Femur (tissue), 1 donor: ENCODE measurements around the gene SLC22A3.
A peak's percentile ranks its signal among the peaks of the same experiment; 100 is the strongest.
"Not testable (repeated sequence)": the region's sequence is repeated elsewhere in the genome, so short reads cannot be mapped to it uniquely, and the experiment has no call there.

Source experiments
- DNase-seq: peaks from one replicate; pipeline ENCODE4 v3.0.0-alpha.2; 2017

Gene SLC22A3

DNA sequence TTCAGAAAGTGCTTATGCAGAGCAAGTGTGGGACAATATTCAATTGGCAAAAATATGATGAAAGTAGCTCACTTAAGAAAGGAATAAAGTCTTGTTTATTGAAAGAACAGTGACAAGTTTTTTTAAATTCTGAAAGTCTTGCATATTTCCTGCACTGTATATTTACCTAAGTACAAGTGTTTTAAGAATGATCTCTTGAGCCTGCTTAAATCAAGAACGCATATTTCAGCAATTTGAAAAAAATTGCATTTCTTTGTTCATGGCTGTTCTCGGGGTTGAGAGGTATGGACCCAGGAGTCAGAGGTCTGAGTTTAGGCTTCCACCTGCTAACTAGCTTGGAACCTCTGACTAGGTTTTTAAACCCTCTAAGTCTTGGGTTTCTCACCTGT, 27.4 kb downstream of the SLC22A3 start:
- DNase-seq, result no peak

DNA sequence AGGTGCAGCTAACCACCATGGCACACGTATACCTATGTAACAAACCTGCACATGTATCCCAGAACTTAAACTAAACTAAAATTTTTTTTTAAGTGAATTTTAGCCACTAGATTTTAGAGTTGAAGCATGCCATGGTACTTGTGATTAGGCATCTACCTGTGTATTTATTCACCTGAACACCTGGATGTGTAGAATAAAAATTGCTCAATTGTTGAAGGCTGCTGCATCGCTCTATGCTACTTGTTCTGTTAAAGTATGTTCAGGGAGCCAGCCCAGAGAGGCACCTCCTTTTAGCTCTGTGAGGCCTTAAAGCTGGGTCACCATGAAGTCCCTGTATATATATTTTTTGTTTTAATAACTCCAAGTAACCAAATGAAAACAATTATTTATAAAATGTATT, 28.3 kb downstream of the SLC22A3 start:
- no peak for DNase-seq

DNA sequence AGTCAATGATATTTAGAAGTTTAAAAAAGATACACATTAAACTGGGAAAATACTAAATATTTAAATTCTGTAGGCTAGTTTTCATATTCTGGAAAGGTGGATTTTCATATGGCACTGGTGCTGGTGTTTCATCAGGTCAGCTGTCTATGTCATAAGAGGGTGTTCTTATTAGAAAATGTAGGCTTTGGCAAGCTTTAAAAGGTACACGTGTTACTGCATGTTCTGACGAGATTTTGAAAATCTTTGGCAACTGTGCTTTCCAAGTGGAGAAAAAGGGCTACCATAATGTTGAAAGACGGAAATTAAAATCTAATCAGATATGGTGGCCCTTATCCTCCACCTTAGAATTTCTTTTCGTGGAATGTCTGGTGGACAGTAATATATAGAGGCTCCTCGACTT, 30.0 kb downstream of the SLC22A3 start:
- no peak for DNase-seq

DNA sequence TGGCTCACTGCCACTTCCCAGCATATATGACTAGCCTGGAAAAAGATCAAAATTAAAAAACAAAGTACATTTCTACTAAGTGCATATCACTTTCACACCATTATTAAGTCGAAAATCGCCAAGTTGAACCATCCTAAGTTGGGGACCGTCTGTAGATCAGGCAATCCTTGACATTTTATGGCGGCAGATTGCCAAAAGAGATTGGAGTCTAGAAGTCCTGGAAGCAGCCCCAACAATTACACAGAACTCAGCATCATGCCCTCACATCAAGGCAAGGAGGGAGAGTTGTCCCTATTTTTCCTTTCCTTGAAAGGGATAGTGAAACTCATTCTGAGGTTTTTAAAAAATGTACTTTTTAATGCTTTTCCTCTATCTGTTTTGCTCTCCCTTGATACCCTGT, 30.7 kb downstream of the SLC22A3 start:
- no peak for DNase-seq

DNA sequence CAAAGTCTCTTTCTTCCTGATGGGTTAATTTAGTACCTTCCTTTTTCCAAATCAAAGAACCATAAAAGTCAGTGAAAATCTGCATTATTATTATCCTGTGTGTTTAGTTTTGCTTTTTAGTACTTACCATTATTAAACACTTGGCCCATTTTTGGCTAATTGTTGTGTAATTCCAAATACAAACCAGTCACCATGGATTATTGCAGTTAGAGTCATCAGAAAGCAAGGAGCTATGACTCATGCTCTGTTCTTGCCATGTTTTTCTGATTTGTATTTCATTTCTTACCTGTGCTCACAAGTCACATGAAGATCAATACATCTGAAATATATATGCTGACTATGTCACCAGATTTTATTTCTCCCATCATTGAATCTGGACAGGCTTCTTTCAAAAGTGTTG, 31.3 kb downstream of the SLC22A3 start:
- DNase-seq, result no peak

DNA sequence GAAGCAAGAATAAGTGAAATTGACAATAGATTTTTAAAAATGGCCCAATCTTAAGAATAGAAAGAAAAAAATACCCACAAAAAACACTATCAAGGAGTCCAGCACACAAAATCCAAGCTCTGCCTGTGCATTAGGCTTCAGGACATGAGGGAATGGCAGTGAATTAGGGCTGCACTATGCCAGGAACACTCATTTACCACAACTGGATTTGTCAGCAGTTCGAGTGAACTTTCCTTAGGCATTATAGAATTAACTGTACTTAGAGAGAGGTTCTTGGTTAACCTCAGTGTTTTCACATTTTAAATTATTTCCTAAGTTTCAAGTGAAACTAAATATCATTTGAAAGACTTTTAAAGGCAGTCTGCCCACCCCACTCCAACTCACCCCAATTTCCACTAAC, 34.8 kb downstream of the SLC22A3 start:
- DNase-seq, result no peak

DNA sequence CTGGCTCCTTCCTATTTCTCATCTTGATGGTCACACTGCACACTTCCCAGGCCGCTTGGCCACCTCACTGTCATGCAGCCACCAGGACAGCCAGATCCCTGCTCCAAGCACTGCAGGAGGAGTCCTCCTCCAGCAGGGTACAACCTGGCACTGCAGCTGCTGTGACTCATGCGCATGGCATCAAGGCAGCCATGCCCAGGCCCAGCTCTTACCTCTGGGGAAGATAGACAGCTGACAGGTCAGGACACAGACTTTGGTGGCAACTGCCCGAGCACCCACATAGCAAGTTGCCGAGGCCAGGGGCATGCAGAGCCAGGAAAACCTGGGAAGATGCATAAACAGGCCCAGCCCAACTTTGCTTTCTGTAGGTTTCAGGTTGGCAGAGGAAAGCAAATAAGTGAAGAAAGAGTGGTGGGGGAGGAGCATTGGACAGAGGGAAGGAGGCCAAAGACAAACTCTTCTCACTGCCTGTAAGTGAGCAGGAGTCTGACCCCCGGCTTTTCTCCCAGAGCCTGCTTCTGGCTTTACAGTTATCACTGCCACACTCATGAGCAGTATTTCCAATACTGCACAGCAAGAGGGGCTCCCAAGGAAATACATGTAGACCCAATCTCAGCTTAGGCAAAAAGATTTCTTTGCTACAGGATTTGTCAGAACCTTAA, 38.8 kb downstream of the SLC22A3 start:
- DNase-seq, result no peak

DNA sequence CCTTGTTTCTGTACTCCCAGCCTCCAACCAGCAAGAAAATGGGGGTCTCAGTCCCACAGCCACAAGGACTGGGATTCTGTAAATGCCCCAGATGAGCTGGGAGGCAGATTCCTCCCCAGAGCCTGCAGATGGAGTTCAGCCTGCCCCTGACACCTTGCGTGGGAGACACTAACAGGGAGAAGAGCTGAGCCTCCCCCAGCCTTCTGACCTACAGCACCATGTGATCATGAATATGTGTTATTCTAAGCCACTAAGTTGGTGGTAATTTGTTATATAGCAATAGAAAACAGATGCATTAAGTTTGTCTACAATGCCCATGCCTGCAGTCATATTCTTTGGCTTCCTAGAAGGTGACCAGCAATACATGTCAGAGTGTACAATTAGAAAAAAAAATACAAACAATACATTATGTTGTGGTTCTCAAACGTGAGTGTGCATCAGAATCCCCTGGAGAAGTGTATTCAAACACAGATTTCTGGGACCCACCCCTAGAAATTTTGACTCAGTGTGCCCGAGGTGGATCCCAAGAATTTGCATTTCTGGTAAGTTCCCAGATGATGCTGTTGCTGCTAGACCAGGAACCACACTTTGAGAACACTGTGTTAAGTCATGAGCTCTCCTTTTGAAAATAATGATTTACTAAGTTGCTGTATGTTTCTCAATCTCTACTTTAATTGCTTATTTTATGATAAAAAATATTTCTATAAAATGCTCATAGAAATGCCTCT, 39.9 kb downstream of the SLC22A3 start:
- no peak for DNase-seq

DNA sequence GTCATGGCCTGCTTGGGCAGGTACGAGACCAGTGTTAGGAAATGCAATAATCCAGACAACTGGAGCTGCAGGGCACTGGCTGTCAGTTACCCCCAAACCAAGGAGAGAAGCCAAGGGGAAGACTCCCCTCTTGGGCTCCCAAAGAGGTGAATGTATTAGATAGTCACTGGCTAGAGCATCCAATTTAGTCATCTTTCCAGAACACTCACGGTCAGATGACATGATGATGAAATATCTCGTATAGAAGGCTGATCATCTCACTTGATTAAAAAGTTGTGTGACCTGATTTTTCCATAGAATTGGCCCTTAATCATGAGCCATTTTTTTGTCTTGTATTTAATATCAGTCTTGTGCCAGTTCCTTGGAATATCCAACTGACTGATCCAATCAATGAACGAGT, 40.7 kb downstream of the SLC22A3 start:
- DNase-seq, result no peak

DNA sequence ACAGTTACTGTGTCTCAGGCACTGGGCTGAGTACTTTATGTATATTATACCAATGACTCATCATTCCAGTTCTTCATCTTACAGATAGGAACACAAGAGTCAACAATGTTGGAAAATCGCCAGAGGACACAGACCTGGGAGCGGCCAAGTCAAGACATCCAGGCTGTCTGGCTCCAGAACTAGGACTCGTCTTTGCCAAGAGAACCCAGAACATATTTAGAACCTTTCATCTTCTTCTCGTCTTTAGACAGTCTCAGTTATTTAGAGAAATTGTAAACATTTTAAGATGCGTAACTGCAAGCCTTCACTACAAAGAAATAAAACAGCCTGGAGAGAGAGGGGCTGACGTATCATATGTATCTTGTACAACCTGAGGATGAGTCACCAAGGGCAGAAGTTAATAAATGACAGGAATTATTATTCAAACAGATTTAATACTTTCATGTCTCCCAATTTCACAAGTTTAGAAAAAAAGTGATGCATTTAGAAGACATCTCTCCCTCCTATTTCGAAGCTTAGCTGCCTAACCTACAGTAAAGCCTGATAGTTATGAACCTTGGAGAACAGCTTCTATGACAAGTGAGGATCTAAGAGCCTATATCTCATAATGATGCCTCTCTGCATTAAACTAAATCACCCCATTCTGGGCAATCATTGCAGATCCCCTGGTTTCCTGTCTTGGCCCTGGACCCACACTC, 43.4 kb downstream of the SLC22A3 start:
- DNase-seq, result no peak

DNA sequence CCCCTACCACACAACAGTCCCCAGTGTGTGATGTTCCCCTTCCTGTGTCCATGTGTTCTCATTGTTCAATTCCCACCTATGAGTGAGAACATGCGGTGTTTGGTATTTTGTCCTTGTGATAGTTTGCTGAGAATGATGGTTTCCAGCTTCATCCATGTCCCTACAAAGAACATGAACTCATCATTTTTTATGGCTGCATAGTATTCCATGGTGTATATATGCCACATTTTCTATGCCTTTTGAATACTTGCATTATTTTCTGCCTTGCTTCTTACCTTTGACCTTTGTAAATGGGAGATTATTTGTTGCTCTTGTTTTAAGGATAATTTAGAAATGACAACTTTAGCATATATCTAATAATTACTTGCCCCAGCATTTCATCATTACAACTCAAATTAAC, 45.3 kb downstream of the SLC22A3 start:
- DNase-seq, result not testable (repeated sequence)

DNA sequence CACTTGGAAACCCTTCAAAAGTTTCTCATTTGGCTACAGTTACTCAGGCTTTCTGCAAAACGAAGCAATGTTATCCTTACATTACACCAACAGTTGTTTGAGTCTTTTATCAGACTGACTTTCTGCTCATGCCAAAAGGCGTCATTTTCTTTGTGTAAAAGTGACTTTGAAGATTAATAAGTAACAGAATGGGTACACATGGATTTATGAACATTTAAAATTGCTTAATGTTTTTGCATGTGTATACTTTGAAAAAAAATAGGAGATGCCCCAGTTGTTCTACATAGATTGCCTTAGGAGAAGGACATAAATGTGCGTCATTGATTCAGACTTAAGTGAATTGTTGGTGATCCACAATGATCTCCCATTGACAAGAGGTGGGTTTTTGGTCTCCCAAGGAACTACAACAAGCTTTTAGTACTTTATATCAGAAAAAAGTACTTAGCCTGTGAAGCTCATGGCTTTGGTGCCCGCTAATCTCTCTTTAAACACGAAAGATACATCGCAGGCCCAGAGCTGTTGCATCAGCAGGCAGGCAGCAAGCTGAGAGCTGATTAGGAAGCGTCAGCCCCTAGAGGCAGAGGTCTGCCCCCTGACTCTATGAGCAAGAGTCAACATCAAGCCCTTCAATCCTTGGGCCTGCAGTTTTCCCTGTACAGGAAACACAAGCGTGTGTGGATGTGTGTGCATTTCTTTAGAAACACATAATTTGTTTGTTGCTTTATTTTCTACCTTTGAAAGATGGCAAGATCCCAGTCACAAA, 45.9 kb downstream of the SLC22A3 start:
- DNase-seq, result no peak

DNA sequence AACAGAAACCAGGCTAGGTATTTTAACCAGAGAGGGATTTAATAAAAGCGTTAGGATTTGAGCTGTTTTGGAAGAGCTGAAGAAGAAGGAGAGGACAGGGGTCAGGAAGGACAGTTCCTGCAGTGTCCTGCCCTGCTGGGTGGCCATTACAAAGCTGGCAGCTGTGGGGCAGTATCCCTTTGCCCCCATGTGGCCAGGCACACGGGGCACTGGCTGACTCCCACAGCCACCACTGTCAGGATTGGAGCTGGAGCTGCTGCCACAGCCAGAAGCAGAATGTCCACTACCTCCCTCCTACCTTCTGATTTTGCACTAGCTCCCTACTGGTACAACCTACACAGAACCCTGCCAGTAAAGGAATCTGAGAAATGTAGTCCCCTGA, 46.5 kb downstream of the SLC22A3 start:
- DNase-seq, result no peak

DNA sequence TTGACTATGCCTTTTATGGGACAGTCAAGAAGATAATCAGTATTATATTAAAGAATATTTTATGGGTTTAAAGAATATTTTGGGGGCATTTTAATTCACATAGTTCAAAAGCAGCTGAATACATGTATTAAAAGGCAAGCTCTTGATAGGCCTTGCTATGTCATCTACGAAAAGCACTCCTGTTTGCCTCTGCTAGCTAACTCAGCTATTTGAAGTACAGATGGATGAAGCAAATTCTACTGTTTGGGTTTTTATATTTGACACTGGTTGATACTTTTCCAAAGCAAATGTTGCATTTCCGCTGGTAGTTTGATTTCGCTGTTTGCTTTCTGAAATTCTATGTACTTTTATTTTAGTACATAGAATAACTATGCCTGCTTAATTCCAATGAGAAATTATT, 47.0 kb downstream of the SLC22A3 start:
- DNase-seq, result no peak

DNA sequence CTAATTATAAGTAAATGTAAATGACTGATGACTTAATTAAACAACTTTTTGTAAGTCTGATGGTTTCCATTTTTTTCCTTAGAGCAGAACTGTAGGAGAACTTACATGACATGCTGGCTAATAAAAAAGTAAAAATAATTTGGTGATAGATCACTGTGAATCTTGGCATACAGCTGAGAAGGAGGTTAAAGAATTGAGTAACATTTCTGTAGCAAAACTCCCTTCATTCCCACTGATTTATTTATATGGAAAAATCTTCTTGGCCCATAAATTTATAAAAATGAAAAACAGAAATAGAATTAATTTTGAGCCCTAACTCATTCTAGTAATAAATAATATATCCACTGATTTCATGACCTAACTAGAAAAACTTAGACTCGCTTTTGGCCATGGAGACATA, 48.1 kb downstream of the SLC22A3 start:
- DNase-seq, result no peak

DNA sequence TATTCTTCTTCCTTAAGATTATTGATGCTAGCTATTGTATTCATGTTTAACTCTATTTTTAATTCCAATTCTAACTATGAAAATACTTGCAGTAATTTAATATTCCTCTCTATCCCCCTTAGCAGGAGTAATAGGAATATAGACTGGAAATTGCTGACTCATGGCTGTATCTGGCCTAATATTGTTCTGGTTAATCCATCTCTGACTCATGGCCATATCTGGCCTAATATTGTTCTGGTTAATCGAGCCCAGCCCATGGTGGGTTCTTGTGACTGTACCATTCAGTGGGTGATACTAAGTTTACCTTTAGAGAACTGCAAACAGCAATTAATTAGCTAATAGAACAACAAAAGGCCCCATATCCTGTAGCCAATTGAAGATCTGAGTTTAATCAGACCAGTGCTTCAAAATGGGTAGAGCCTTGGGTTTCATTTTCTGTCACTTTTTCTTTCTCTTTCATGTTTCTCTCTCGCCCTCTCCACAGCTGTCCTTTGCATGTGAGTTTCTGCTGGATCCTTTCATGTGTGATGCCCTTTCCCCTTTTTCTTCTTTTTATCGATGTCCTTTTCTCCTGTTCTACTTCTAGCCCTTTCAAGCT, 50.6 kb downstream of the SLC22A3 start:
- DNase-seq, result no peak

DNA sequence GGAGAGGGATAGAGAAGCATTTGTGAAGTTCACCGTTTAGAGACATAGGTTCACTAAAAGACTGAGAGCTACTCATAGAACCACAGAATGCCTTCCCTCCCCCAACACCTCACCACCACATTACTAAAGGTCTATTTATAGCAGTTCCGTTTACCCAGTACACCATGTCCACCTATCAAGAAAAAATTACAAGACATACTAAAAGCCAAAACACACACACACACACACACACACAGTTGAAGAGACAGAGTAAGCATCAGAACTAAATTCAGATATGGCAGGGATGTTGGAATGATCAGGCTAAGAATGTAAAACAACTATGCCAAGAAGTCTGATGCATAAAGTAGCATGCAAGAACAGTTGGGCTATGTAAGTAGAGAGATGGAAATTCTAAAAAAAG, 52.3 kb downstream of the SLC22A3 start:
- DNase-seq, result no peak

DNA sequence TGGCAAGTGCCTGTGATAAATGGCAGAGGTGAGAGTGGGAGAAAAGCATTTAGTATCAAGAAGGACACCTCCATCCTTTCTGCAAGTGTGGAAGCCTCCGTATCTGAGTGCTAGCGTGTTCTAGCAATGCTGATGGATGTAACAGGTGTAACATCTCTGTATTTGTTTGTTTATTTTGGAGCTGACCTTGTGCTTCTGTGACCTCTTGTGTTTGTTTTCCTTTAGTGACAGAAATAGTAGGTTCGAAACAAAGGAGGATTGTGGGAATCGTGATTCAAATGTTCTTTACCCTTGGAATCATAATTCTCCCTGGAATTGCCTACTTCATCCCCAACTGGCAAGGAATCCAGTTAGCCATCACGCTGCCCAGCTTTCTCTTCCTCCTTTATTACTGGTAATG, 60.4 kb downstream of the SLC22A3 start:
- DNase-seq, result no peak

DNA sequence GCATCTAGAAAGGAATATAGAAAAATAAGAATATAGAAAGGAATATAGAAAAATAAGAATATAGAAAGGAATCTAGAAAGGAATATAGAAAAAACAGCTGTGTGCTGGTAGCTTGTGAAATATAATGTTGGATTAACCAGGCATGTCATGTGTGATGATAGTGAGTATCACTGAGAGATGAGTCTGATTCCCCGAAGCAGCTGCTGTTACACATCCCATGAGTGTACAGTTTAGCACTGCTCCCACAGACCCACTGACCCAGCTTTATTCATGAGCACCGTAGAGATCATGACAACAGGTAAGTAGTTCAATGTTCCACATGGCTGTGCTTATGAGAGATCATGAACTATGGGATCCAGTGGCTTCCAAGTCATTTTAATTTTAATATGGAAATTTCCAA, 64.8 kb downstream of the SLC22A3 start:
- no peak for DNase-seq

DNA sequence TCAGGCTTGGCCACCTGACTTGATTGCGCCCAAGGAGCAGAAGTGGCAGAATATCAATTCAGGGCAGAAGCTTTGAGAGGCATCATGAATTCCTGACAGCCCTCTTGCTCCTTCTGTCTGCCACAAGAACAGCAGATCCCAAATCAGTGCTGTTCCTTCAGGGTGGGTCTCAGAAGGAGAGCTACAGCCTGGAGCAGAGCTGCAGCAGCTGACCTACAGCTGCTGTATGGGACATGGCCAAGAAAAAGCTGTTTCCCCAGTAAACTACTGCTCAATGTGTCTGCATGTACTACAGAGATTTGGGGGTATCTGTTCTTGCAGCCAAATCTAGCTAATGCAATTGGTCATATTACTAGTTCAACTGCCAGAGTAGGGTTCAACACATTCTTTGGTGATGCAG, 69.0 kb downstream of the SLC22A3 start:
- DNase-seq, result peak; percentile 69

DNA sequence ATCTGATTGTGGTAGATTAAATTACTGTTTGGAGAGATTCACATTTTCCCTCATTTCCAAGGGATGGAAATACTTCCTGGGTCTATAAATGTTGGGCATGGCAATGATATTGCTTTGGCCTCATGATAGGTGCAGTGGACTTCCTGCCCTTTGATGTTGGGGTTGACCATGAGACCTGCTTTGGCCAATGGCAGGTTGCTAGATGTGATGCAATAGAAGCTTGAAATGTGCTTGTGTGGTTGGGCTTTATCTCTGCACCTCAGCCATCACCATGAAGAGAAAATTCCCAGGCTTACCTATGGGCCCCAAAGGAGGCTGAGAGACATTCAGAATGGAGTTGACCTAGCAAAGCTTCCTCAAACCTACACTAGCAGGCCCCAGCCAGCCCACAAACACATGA, 69.4 kb downstream of the SLC22A3 start:
- DNase-seq, result no peak

DNA sequence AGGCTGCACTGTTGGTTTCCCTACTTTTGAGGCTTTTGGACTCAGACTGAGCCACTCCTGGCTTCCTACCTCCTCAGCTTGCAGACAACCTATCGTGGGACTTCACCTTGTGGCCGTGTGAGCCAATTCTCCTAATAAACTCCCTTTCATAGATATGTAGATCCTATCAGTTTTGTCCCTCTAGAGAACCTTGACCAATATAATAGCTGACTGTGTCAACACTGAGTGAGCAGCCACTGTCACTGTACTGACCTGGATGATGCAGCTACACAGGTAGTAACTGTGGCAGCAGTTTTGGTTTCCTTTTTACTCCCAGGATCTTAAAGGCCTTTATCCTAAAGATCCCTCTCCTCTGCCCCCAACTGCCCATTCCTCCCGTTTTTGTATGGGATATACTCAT, 70.2 kb downstream of the SLC22A3 start:
- no peak for DNase-seq

DNA sequence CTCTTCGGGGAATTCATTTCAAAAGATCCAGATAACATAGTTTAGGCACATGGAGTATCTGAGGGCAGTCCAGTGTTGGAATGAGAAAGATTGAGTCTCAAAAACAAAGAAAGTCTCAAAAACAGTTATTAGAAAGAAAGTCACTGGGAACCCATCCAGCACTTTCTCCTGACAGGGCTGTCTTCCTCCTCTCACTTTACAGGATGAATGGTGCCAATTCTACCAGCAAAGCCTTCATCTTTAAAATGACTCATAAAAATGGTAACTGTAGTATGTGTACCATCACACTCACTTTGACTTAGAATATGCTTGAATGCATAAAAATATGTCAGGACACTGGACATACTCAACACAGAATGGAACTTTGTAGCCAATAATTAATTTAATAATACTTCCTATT, 71.3 kb downstream of the SLC22A3 start:
- DNase-seq, result no peak
